H1 (cell line): ENCODE data around the gene SLIT3. TPM values are rescaled to one million over a fixed set of nuclear protein-coding genes. Genes with fewer than 3 reads are reported as not detected.

Experiments used
- CTCF ChIA-PET: fragments of 300-600 bp; sonication (Branson Sonifier 250); formaldehyde crosslinking; loops from one replicate; lab custom pipeline; 2021; ENCODE audit not compliant: partially characterized antibody; lab: Charles Lee
- POLR2A ChIA-PET: fragments of 300-600 bp; sonication (Branson Sonifier 250); formaldehyde crosslinking; loops from one replicate; lab custom pipeline; 2021; ENCODE audit warnings: inconsistent platforms; ENCODE audit not compliant: partially characterized antibody; lab: Charles Lee
- DNase-seq, 2 experiments: peaks; one replicate each; pipeline versions ENCODE4 v3.0.0 to v3.0.0-alpha.2; 2010 to 2022; ENCODE audit warnings: low spot score in 2 of 2, low read depth in 1 of 2, mixed read lengths in 1 of 2
- FAIRE-seq: peaks from 2 replicates; lab custom pipeline; 2011; peaks lifted over from hg19 to GRCh38; lab: Jason Lieb, UNC
- H2AFZ ChIP-seq: 2 replicates; pipeline ENCODE4 v1.8.1; 2012; ENCODE audit warnings: low read length, inconsistent platforms
- H2AK5ac ChIP-seq: 2 replicates; pipeline ENCODE4 v1.6.1; 2013; ENCODE audit warnings: low read depth, low read length
- H2BK120ac ChIP-seq: replicated peaks from 2 replicates; pipeline ENCODE3; 2013; ENCODE audit warnings: low read depth, low read length, inconsistent platforms
- H2BK12ac ChIP-seq: 2 replicates; pipeline ENCODE4 v1.6.1; 2013; ENCODE audit warnings: low read depth, low read length
- H2BK15ac ChIP-seq: 2 replicates; pipeline ENCODE4 v1.6.1; 2013; ENCODE audit warnings: low read length
- H2BK20ac ChIP-seq: 2 replicates; pipeline ENCODE4 v1.6.1; 2013; ENCODE audit warnings: low read length
- H2BK5ac ChIP-seq: 2 replicates; pipeline ENCODE4 v1.6.1; 2013; ENCODE audit warnings: low read depth, low read length
- H3K14ac ChIP-seq: 2 replicates; pipeline ENCODE4 v1.6.1; 2013; ENCODE audit warnings: inconsistent platforms; ENCODE audit not compliant: insufficient read length
- H3K18ac ChIP-seq: 2 replicates; pipeline ENCODE4 v1.6.1; 2013; ENCODE audit warnings: low read length; ENCODE audit errors: extremely low read depth
- H3K23ac ChIP-seq: 2 replicates; pipeline ENCODE4 v1.6.1; 2013; ENCODE audit warnings: inconsistent platforms; ENCODE audit not compliant: insufficient read length
- H3K23me2 ChIP-seq: 2 replicates; pipeline ENCODE4 v1.6.1; 2013; ENCODE audit warnings: low read depth, low read length
- H3K27ac ChIP-seq: 2 replicates; pipeline ENCODE4 v1.6.1; 2011; ENCODE audit warnings: low read depth, low read length, inconsistent platforms
- H3K27me3 ChIP-seq, 4 experiments: replicated peaks in 1 of 4; 1 replicate in 1 of 4; 2 replicates in 3 of 4; pipeline versions ENCODE4 v1.6.1 to v1.8.1; 2011 to 2013; ENCODE audit warnings: low read length in 3 of 4, mild to moderate bottlenecking in 3 of 4, inconsistent platforms in 2 of 4, mixed read lengths in 2 of 4, moderate library complexity in 1 of 4; ENCODE audit not compliant: control insufficient read depth in 3 of 4, insufficient read depth in 3 of 4; ENCODE audit errors: extremely low read depth in 1 of 4
- H3K36me3 ChIP-seq, 4 experiments: 2 replicates each; pipeline versions ENCODE4 v1.6.1 to v1.8.1; 2011 to 2013; ENCODE audit warnings: mild to moderate bottlenecking in 4 of 4, low read length in 3 of 4, moderate library complexity in 2 of 4, control low read depth in 1 of 4, inconsistent platforms in 1 of 4; ENCODE audit not compliant: insufficient read depth in 4 of 4, control insufficient read depth in 2 of 4
- H3K4ac ChIP-seq: replicated peaks from 2 replicates; pipeline ENCODE3; 2013; ENCODE audit warnings: low read length, low read depth, mixed read lengths, inconsistent platforms; ENCODE audit not compliant: insufficient read length
- H3K4me1 ChIP-seq, 4 experiments: replicated peaks in 1 of 4; 1 replicate in 1 of 4; 2 replicates in 3 of 4; pipeline versions ENCODE4 v1.6.1 to v1.8.1; 2011 to 2013; ENCODE audit warnings: low read length in 3 of 4, inconsistent platforms in 2 of 4, mixed read lengths in 1 of 4; ENCODE audit not compliant: insufficient read depth in 4 of 4, control insufficient read depth in 3 of 4
- H3K4me2 ChIP-seq, 2 experiments: 2 replicates each; pipeline versions ENCODE4 v1.6.1 to v1.8.1; 2011 to 2013; ENCODE audit warnings: low read depth in 2 of 2, low read length in 2 of 2, control low read depth in 1 of 2, inconsistent platforms in 1 of 2, mild to moderate bottlenecking in 1 of 2; ENCODE audit not compliant: insufficient read depth in 1 of 2
- H3K4me3 ChIP-seq, 4 experiments: fragments of 200-600, 300-600 bp in 1 of 4; sonication (generic), shearing (Covaris generic), sonication (Bioruptor Twin) in 1 of 4; 2 replicates each; pipeline versions ENCODE4 v1.5.1 to v1.8.1; 2011 to 2016; ENCODE audit warnings: low read length in 4 of 4, low read depth in 3 of 4, control low read depth in 2 of 4, inconsistent platforms in 2 of 4, mild to moderate bottlenecking in 2 of 4, mixed read lengths in 1 of 4, moderate library complexity in 1 of 4; ENCODE audit not compliant: insufficient read depth in 2 of 4; ENCODE audit errors: extremely low read depth in 1 of 4
- H3K56ac ChIP-seq: replicated peaks from 2 replicates; pipeline ENCODE3; 2013; ENCODE audit warnings: low read depth, mild to moderate bottlenecking, mixed read lengths, low read length, inconsistent platforms; ENCODE audit not compliant: insufficient read length
- H3K79me1 ChIP-seq: 2 replicates; pipeline ENCODE4 v1.6.1; 2013; ENCODE audit warnings: low read depth, low read length, control low read depth
- H3K79me2 ChIP-seq, 2 experiments: 2 replicates each; pipeline versions ENCODE4 v1.6.1 to v1.8.1; 2012 to 2013; ENCODE audit warnings: low read length in 2 of 2, mild to moderate bottlenecking in 2 of 2, inconsistent platforms in 1 of 2; ENCODE audit not compliant: insufficient read depth in 2 of 2, control insufficient read depth in 1 of 2
- H3K9ac ChIP-seq, 4 experiments: replicated peaks in 1 of 4; 1 replicate in 1 of 4; 2 replicates in 3 of 4; pipeline versions ENCODE4 v1.6.1 to v1.8.1; 2011 to 2013; ENCODE audit warnings: low read depth in 3 of 4, low read length in 3 of 4, control low read depth in 2 of 4, mild to moderate bottlenecking in 2 of 4, moderate library complexity in 2 of 4, inconsistent platforms in 1 of 4; ENCODE audit errors: extremely low read depth in 1 of 4
- H3K9me3 ChIP-seq, 2 experiments: 2 replicates each; pipeline versions ENCODE4 v1.6.1 to v1.8.1; 2012 to 2013; ENCODE audit warnings: mild to moderate bottlenecking in 2 of 2, moderate library complexity in 2 of 2, control low read depth in 1 of 2, inconsistent platforms in 1 of 2, low read depth in 1 of 2, low read length in 1 of 2, mixed read lengths in 1 of 2; ENCODE audit not compliant: insufficient read depth in 2 of 2
- H4K20me1 ChIP-seq, 2 experiments: replicated peaks in 1 of 2; 2 replicates each; pipeline versions ENCODE3 to v1.8.1; 2011 to 2013; ENCODE audit warnings: inconsistent platforms in 2 of 2, low read length in 2 of 2, mild to moderate bottlenecking in 1 of 2; ENCODE audit not compliant: insufficient read depth in 2 of 2, control insufficient read depth in 1 of 2
- H4K5ac ChIP-seq: 2 replicates; pipeline ENCODE4 v1.6.1; 2013; ENCODE audit warnings: low read length, low read depth, mixed read lengths, inconsistent platforms; ENCODE audit not compliant: insufficient read length
- H4K8ac ChIP-seq: 2 replicates; pipeline ENCODE4 v1.8.0; 2013; ENCODE audit warnings: mild to moderate bottlenecking, moderate library complexity, low read length, inconsistent platforms; ENCODE audit not compliant: insufficient read depth; ENCODE audit errors: extremely low read depth
- H4K91ac ChIP-seq: replicated peaks from 2 replicates; pipeline ENCODE3; 2013; ENCODE audit warnings: low read length, mixed read lengths, inconsistent platforms; ENCODE audit not compliant: insufficient read length
- WGBS, 2 experiments: shearing (Covaris generic) in 1 of 2; methylation state at CpG; one replicate each; pipeline versions ENCODE4 v1.1.6 to v1.1.7; 2013 to 2015; ENCODE audit warnings: low lambda C conversion rate in 2 of 2, mixed read lengths in 2 of 2, inconsistent platforms in 1 of 2, low coverage in 1 of 2, missing lambda C conversion rate in 1 of 2; ENCODE audit not compliant: insufficient replicate concordance in 2 of 2, insufficient coverage in 1 of 2, insufficient read length in 1 of 2; ENCODE audit errors: extremely low coverage in 1 of 2, missing lambda C conversion rate in 1 of 2; 5-methylcytosine and 5-hydroxymethylcytosine counted together
- polyA plus RNA-seq, 7 experiments: library from polyadenylated mRNA; depleted of rRNA in 3 of 7; stranded (reverse) in 5 of 7; unstranded in 2 of 7; fragments of >200 nt in 5 of 7; fragments of 200-250 nt in 2 of 7; gene quantifications; 1 replicate in 5 of 7; 2 replicates in 1 of 7; 4 replicates in 1 of 7; pipeline versions ENCODE4 v1.2.1 to v1.2.3, GENCODE V29; 2011 to 2013; ENCODE audit warnings: missing spikeins in 2 of 7, mixed read lengths in 2 of 7
- total RNA-seq: library from RNA; stranded (reverse); fragmentation: NEBNext Ultra II Directional; extraction: Animal tissue kit (Norgen Biotek cat#: 25700); gene quantifications from 2 replicates; pipeline ENCODE4 v1.2.1, GENCODE V29; 2021

Gene SLIT3
- total and polyA plus RNA-seq, 2 of the 8 experiments (the other 6 are each of a cell fraction or from before 2014, with no cell fraction given), result 1.1 to 1.2 TPM

DNA sequence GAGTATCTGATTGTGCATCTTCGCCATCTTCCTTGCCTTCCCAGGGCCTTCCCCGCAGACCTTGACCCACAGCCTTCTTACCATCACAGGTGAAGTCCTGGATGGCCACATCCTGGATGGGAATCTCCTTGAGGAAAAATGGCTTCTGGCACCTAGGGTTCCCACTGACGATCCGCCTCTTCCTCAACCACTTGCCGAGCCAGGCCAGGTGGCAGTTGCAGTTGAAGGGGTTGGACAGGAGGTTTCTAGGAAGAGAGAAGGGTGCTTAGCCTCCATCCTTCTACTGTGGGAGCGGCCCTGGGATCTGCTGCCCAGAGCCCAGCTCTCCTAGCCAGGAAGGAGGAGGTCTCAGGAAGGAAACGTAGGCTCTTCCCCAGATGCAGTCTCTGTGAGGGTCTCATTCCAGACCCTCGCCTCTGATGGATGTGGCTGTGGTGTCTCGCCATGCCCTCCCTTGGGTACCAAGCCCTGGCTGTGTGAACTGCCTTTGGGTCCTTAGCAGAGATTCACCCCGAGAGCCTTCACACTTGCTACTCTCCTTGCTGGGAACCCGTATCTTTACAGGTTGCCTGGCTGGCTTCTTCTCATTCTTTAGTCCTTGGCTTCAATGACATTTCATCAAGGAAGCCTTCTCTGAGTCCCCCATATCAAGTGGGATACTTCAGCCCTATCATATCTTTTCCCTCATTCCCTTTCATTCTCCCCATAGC lies 551.4 kb downstream of the SLIT3 start:
- no peak overlapping the region for H4K8ac ChIP-seq
- H4K5ac ChIP-seq, result no peak overlapping the region
- POLR2A ChIA-PET, result no interaction called here
- no peaks in the 10 kb centered on the region for H3K4me1 ChIP-seq
- no peak overlapping the region for H2AK5ac ChIP-seq
- H2BK5ac ChIP-seq, result no peak overlapping the region
- H3K56ac ChIP-seq, result no peak overlapping the region
- 93% methylated on average over 11 of the region's 11 CpGs; no CpG with 5 or more reads in 1 of the 2 experiments for WGBS, 2 experiments
- H3K27me3 ChIP-seq, result peaks cover 0 to 3% (median 0%) of the 10 kb centered on the region in 4 experiments; a peak in 1 of 7 replicates
- H3K79me2 ChIP-seq, result no peaks in the 10 kb centered on the region
- H3K27ac ChIP-seq, result no peak overlapping the region
- no peak overlapping the region for H3K14ac ChIP-seq
- H3K4me3 ChIP-seq, result no peak overlapping the region
- H2BK12ac ChIP-seq, result no peak overlapping the region
- DNase-seq, result no peak
- peaks cover 0 to 1% of the 10 kb centered on the region in 2 experiments for H4K20me1 ChIP-seq
- no peak overlapping the region for H3K18ac ChIP-seq
- H3K9me3 ChIP-seq, result no peaks in the 10 kb centered on the region
- H3K23ac ChIP-seq, result no peak overlapping the region
- H3K4ac ChIP-seq, result no peak overlapping the region
- H2BK120ac ChIP-seq, result no peak overlapping the region
- no peaks in the 10 kb centered on the region for H3K79me1 ChIP-seq
- H3K23me2 ChIP-seq, result peaks cover 10% of the 10 kb centered on the region; the same call in 1 of the 2 replicates
- no peak overlapping the region for H2BK20ac ChIP-seq
- H3K9ac ChIP-seq, result no peak overlapping the region
- H4K91ac ChIP-seq, result no peak overlapping the region
- no peaks in the 10 kb centered on the region for H3K36me3 ChIP-seq
- no peak overlapping the region for H2BK15ac ChIP-seq
- no peak overlapping the region for H3K4me2 ChIP-seq
- no peak for FAIRE-seq
- CTCF ChIA-PET, result interaction anchor here (0.5 to 2.5 kb wide), 6 partner anchors 13 to 430 kb away, joined by 3 to 10 read pairs (median 4); no protein-coding TSS in a partner anchor
- no peak overlapping the region for H2AFZ ChIP-seq
